ENCODE data around the gene SNTG2. TPM values are rescaled to one million over a fixed set of nuclear protein-coding genes. Genes with fewer than 3 reads are reported as not detected.

SNTG2 gene
- total RNA-seq, 2 donors from 2014 or later, result 2.0 to 5.0 TPM

- no peak for TF ChIP-seq POLR2A (IDR thresholded peaks at IDR 0.05)
- no peak for TF ChIP-seq CTCF (IDR thresholded peaks at IDR 0.05)
- no peak for TF ChIP-seq POLR2AphosphoS5 (IDR thresholded peaks at IDR 0.05)
- Histone ChIP-seq H3K4me3 (no peak overlapping the region), H3K4me1 (replicated peaks) (no peaks in the 10 kb centered on the region), H3K36me3 (no peaks in the 10 kb centered on the region), H3K9me3 (no peaks in the 10 kb centered on the region), H3K27me3 (replicated peaks; ENCODE audit: insufficient read depth) (no peaks in the 10 kb centered on the region), H3K27ac (no peak overlapping the region)
- intact Hi-C loops (cut with DNase I), result no loop called here
- DNase-seq (ENCODE audit: low spot score), result no peak
Measured at GRCh38 chr2:990970-991369, 40.3 kb downstream of the SNTG2 start.

GRCh38 chr2:1002350-1002749 is 51.7 kb downstream of the SNTG2 start:
- TF ChIP-seq CTCF (IDR thresholded peaks at IDR 0.05) (no peak), POLR2A (IDR thresholded peaks at IDR 0.05) (no peak), POLR2AphosphoS5 (IDR thresholded peaks at IDR 0.05) (no peak)

GRCh38 chr2:1004398-1004797 is 53.7 kb downstream of the SNTG2 start:
- no peak overlapping the region for H3K4me3 ChIP-seq
- DNase-seq (ENCODE audit: low spot score), result no peak
- H3K4me1 ChIP-seq (replicated peaks), result no peaks in the 10 kb centered on the region
- H3K27ac ChIP-seq, result no peak overlapping the region
- intact Hi-C loops (cut with DNase I), result no loop called here
- no peak for TF ChIP-seq POLR2AphosphoS5 (IDR thresholded peaks at IDR 0.05)
- TF ChIP-seq POLR2A (IDR thresholded peaks at IDR 0.05), result no peak
- TF ChIP-seq CTCF (IDR thresholded peaks at IDR 0.05), result no peak
- H3K27me3 ChIP-seq (replicated peaks; ENCODE audit: insufficient read depth), result no peaks in the 10 kb centered on the region
- no peaks in the 10 kb centered on the region for H3K9me3 ChIP-seq
- no peaks in the 10 kb centered on the region for H3K36me3 ChIP-seq
- whole genome bisulfite sequencing, result 78% methylated on average over 5 of the region's 5 CpGs

More at GRCh38 chr2:1002350-1002749, 51.7 kb downstream of the SNTG2 start:
- WGBS, result 69% methylated on average over 2 of the region's 2 CpGs
- DNase-seq (ENCODE audit: low spot score), result no peak
- Histone ChIP-seq H3K4me3 (no peak overlapping the region), H3K27me3 (replicated peaks; ENCODE audit: insufficient read depth) (no peaks in the 10 kb centered on the region), H3K36me3 (no peaks in the 10 kb centered on the region), H3K27ac (no peak overlapping the region), H3K9me3 (no peaks in the 10 kb centered on the region), H3K4me1 (replicated peaks) (no peaks in the 10 kb centered on the region)
- intact Hi-C loops (cut with DNase I), result no loop called here

GRCh38 chr2:1010415-1010930 is 59.8 kb downstream of the SNTG2 start:
- no peaks in the 10 kb centered on the region for H3K9me3 ChIP-seq
- no peak overlapping the region for H3K27ac ChIP-seq
- WGBS, result 41% methylated on average over 7 of the region's 7 CpGs
- H3K4me3 ChIP-seq, result no peak overlapping the region
- no peaks in the 10 kb centered on the region for H3K36me3 ChIP-seq
- H3K27me3 ChIP-seq (replicated peaks; ENCODE audit: insufficient read depth), result no peaks in the 10 kb centered on the region
- H3K4me1 ChIP-seq (replicated peaks), result no peaks in the 10 kb centered on the region
- intact Hi-C loops (cut with DNase I), result no loop called here
- TF ChIP-seq POLR2AphosphoS5 (IDR thresholded peaks at IDR 0.05), result no peak
- no peak for TF ChIP-seq POLR2A (IDR thresholded peaks at IDR 0.05)
- TF ChIP-seq CTCF (IDR thresholded peaks at IDR 0.05), result no peak
- DNase-seq (ENCODE audit: low spot score), result no peak

GRCh38 chr2:1011006-1011405 is 60.4 kb downstream of the SNTG2 start:
- H3K4me3 ChIP-seq, result no peak overlapping the region

More at GRCh38 chr2:1011006-1011405, 60.4 kb downstream of the SNTG2 start:
- DNase-seq (ENCODE audit: low spot score), result no peak
- no peak for TF ChIP-seq CTCF (IDR thresholded peaks at IDR 0.05)
- TF ChIP-seq POLR2A (IDR thresholded peaks at IDR 0.05), result no peak
- no peak for TF ChIP-seq POLR2AphosphoS5 (IDR thresholded peaks at IDR 0.05)
- no peaks in the 10 kb centered on the region for H3K9me3 ChIP-seq
- no peak overlapping the region for H3K27ac ChIP-seq
- intact Hi-C loops (cut with DNase I), result no loop called here
- H3K27me3 ChIP-seq (replicated peaks; ENCODE audit: insufficient read depth), result no peaks in the 10 kb centered on the region
- 49% methylated on average over 5 of the region's 5 CpGs for WGBS
- no peaks in the 10 kb centered on the region for H3K36me3 ChIP-seq
- no peaks in the 10 kb centered on the region for H3K4me1 ChIP-seq (replicated peaks)

All from prostate gland (tissue), 2 donors.